Common myeloid progenitor, CD34-positive (primary cell): ENCODE measurements around the gene HCRTR1. TPM values are rescaled to one million over a fixed set of nuclear protein-coding genes. Genes with fewer than 3 reads are reported as not detected.
A peak's percentile ranks its signal among the peaks of the same experiment; 100 is the strongest.

Source experiments
- CTCF ChIA-PET: fragments of 350-600 bp; sonication (Branson Sonifier 250); formaldehyde crosslinking; loops from one replicate; lab custom pipeline; 2021; ENCODE audit warnings: antibody characterized with exemption; lab: Charles Lee
- POLR2A ChIA-PET: fragments of 350-600 bp; sonication (Branson Sonifier 250); formaldehyde crosslinking; loops from one replicate; lab custom pipeline; 2021; ENCODE audit warnings: antibody characterized with exemption; lab: Charles Lee
- DNase-seq, 3 donors: peaks; one replicate each; pipeline versions ENCODE4 v3.0.0 to v3.0.0-alpha.2; 2013
- H3K27ac ChIP-seq, 2 experiments: 1 replicate in 1 of 2; 2 replicates in 1 of 2; pipeline ENCODE4 v1.7.0; 2013; ENCODE audit warnings: inconsistent platforms in 2 of 2, low read length in 2 of 2, mild to moderate bottlenecking in 2 of 2, low read depth in 1 of 2, moderate library complexity in 1 of 2; ENCODE audit not compliant: severe bottlenecking in 2 of 2, insufficient read depth in 1 of 2, poor library complexity in 1 of 2
- H3K27me3 ChIP-seq, 5 experiments: replicated peaks in 2 of 5; 1 replicate in 3 of 5; 2 replicates in 2 of 5; pipeline versions ENCODE4 v1.6.1 to v1.7.0; 2013; ENCODE audit warnings: low read length in 4 of 5, mild to moderate bottlenecking in 2 of 5, moderate library complexity in 2 of 5, inconsistent platforms in 1 of 5; ENCODE audit not compliant: insufficient read depth in 5 of 5, control insufficient read depth in 4 of 5
- H3K36me3 ChIP-seq, 4 experiments: 1 replicate in 2 of 4; 2 replicates in 2 of 4; pipeline versions ENCODE4 v1.6.1 to v1.7.0; 2013; ENCODE audit warnings: low read length in 3 of 4, control low read depth in 1 of 4, mild to moderate bottlenecking in 1 of 4; ENCODE audit not compliant: control insufficient read depth in 4 of 4, insufficient read depth in 4 of 4
- H3K4me1 ChIP-seq, 4 experiments: 1 replicate in 3 of 4; 2 replicates in 1 of 4; pipeline versions ENCODE4 v1.6.1 to v1.7.1; 2013; ENCODE audit warnings: low read length in 3 of 4, mild to moderate bottlenecking in 3 of 4, control low read depth in 1 of 4, inconsistent platforms in 1 of 4, moderate library complexity in 1 of 4; ENCODE audit not compliant: control insufficient read depth in 4 of 4, insufficient read depth in 4 of 4; ENCODE audit errors: control extremely low read depth in 1 of 4
- H3K4me3 ChIP-seq, 7 experiments: 1 replicate in 4 of 7; 2 replicates in 3 of 7; pipeline versions ENCODE4 v1.5.1 to v1.7.0; 2013; ENCODE audit warnings: mild to moderate bottlenecking in 7 of 7, low read length in 6 of 7, moderate library complexity in 6 of 7, inconsistent platforms in 2 of 7, low read depth in 2 of 7, control low read depth in 1 of 7; ENCODE audit not compliant: insufficient read depth in 4 of 7, control insufficient read depth in 1 of 7; ENCODE audit errors: extremely low read depth in 1 of 7
- H3K9me3 ChIP-seq, 5 experiments: 1 replicate in 4 of 5; 2 replicates in 1 of 5; pipeline versions ENCODE4 v1.6.1 to v1.7.1; 2013; ENCODE audit warnings: low read length in 4 of 5, mild to moderate bottlenecking in 2 of 5, inconsistent platforms in 1 of 5, low read depth in 1 of 5, moderate library complexity in 1 of 5; ENCODE audit not compliant: control insufficient read depth in 4 of 5, insufficient read depth in 2 of 5; ENCODE audit errors: control extremely low read depth in 1 of 5
- WGBS: methylation state at CpG from one replicate; pipeline ENCODE4 v1.1.5; 2013; ENCODE audit not compliant: insufficient coverage; 5-methylcytosine and 5-hydroxymethylcytosine counted together
- polyA plus RNA-seq: library from polyadenylated mRNA; unstranded; fragments of 120-200 nt; gene quantifications from one replicate; pipeline ENCODE4 v1.2.1, GENCODE V29; 2013

Gene HCRTR1
- polyA plus RNA-seq, result 0.11 TPM

- Histone ChIP-seq H3K27ac (no peak within 1 kb of the TSS), H3K4me3 (peak within 1 kb of the TSS in 6 of 7 experiments; percentile 33 to 74 (median 64)), H3K36me3 (no peaks in the 10 kb centered on the region), H3K4me1 (peaks cover 0 to 10% (median 8%) of the 10 kb centered on the region in 4 experiments), H3K27me3 (peaks cover 0 to 12% (median 9%) of the 10 kb centered on the region in 5 experiments), H3K9me3 (no peaks in the 10 kb centered on the region)
- no peak for DNase-seq
- 11% methylated on average over 33 of the region's 48 CpGs for whole genome bisulfite sequencing
- POLR2A ChIA-PET, result interaction anchor here (1.2 kb wide), 1 partner anchor 17 kb away, joined by 3 read pairs; no protein-coding TSS in a partner anchor
- CTCF ChIA-PET, result interaction anchor here (0.7 to 4.0 kb wide), 16 partner anchors 9 to 62 kb away, joined by 3 to 26 read pairs (median 7); no protein-coding TSS in a partner anchor
These were observed at the start of gene HCRTR1 for GRCh38 chr1:31617218-31617915. Gene HCRTR1 (plus strand): TSS chr1:31617689. CDS start chr1:31619193, 1,504 bp downstream.

- Histone ChIP-seq H3K27ac (no peak overlapping the region), H3K36me3 (no peaks in the 10 kb centered on the region), H3K4me1 (peaks cover 7 to 24% (median 17%) of the 10 kb centered on the region in 4 experiments), H3K27me3 (no peaks in the 10 kb centered on the region), H3K9me3 (no peaks in the 10 kb centered on the region), H3K4me3 (no peak overlapping the region)
- no peak for DNase-seq
- WGBS, result 100% methylated on average over 5 of the region's 10 CpGs
- ChIA-PET CTCF (interaction anchor here (2.1 to 10.6 kb wide), 2 partner anchors 23 to 50 kb away, joined by 7 to 131 read pairs; no protein-coding TSS in a partner anchor), POLR2A (no interaction called here)
These were observed 49.4 kb upstream of the HCRTR1 start for GRCh38 chr1:31567956-31568570.

GRCh38 chr1:31568895-31569595 is 48.4 kb upstream of the HCRTR1 start:
- Histone ChIP-seq H3K27me3 (no peaks in the 10 kb centered on the region), H3K36me3 (no peaks in the 10 kb centered on the region), H3K4me3 (no peak overlapping the region), H3K4me1 (peaks cover 7 to 28% (median 18%) of the 10 kb centered on the region in 4 experiments), H3K9me3 (no peaks in the 10 kb centered on the region), H3K27ac (no peak overlapping the region)
- no peak for DNase-seq
- CTCF ChIA-PET, result interaction anchor here (0.7 to 10.6 kb wide), 7 partner anchors 12 to 147 kb away, joined by 3 to 131 read pairs (median 3); no protein-coding TSS in a partner anchor
- 93% methylated on average over 9 of the region's 11 CpGs for WGBS
- POLR2A ChIA-PET, result interaction anchor here (0.6 kb wide), 1 partner anchor 15 kb away, joined by 4 read pairs; no protein-coding TSS in a partner anchor

GRCh38 chr1:31569596-31570173 is 47.8 kb upstream of the HCRTR1 start:
- ChIA-PET POLR2A (interaction anchor here (0.6 kb wide), 1 partner anchor 16 kb away, joined by 4 read pairs; no protein-coding TSS in a partner anchor), CTCF (interaction anchor here (1.0 to 10.6 kb wide), 9 partner anchors 13 to 148 kb away, joined by 3 to 131 read pairs (median 3); no protein-coding TSS in a partner anchor)
- WGBS, result 92% methylated on average over 7 of the region's 13 CpGs
- H3K4me1 ChIP-seq, result peaks cover 7 to 32% (median 19%) of the 10 kb centered on the region in 4 experiments
- H3K27ac ChIP-seq, result no peak overlapping the region
- no peaks in the 10 kb centered on the region for H3K9me3 ChIP-seq
- no peak overlapping the region for H3K4me3 ChIP-seq
- DNase-seq, result no peak
- H3K27me3 ChIP-seq, result no peaks in the 10 kb centered on the region
- no peaks in the 10 kb centered on the region for H3K36me3 ChIP-seq

GRCh38 chr1:31570228-31570627 is 47.3 kb upstream of the HCRTR1 start:
- Histone ChIP-seq H3K27ac (no peak overlapping the region), H3K36me3 (no peaks in the 10 kb centered on the region), H3K4me1 (peaks cover 7 to 36% (median 19%) of the 10 kb centered on the region in 4 experiments), H3K4me3 (no peak overlapping the region), H3K27me3 (no peaks in the 10 kb centered on the region), H3K9me3 (no peaks in the 10 kb centered on the region)
- DNase-seq, result no peak
- ChIA-PET CTCF (interaction anchor here (1.0 to 10.6 kb wide), 10 partner anchors 14 to 219 kb away, joined by 3 to 131 read pairs (median 3); partner anchors contain the start of gene HCRTR1), POLR2A (no interaction called here)
- WGBS, result 97% methylated on average over 11 of the region's 11 CpGs

- H3K27me3 ChIP-seq, result no peaks in the 10 kb centered on the region
- ChIA-PET POLR2A (interaction anchor here (0.5 kb wide), 1 partner anchor 16 kb away, joined by 5 read pairs; no protein-coding TSS in a partner anchor), CTCF (interaction anchor here (0.8 to 10.6 kb wide), 11 partner anchors 9 to 218 kb away, joined by 3 to 131 read pairs (median 3); partner anchors contain the start of gene HCRTR1)
These were observed 46.6 kb upstream of the HCRTR1 start for GRCh38 chr1:31570906-31571305.

More at GRCh38 chr1:31570906-31571305, 46.6 kb upstream of the HCRTR1 start:
- Histone ChIP-seq H3K36me3 (no peaks in the 10 kb centered on the region), H3K4me3 (no peak overlapping the region), H3K27ac (no peak overlapping the region), H3K9me3 (no peaks in the 10 kb centered on the region), H3K4me1 (peaks cover 7 to 43% (median 22%) of the 10 kb centered on the region in 4 experiments)
- no peak for DNase-seq
- WGBS, result 100% methylated on average over 1 of the region's 1 CpG
